ENCODE measurements around the gene RAX2.
A peak's percentile ranks its signal among the peaks of the same experiment; 100 is the strongest.

The RAX2 gene

DNA sequence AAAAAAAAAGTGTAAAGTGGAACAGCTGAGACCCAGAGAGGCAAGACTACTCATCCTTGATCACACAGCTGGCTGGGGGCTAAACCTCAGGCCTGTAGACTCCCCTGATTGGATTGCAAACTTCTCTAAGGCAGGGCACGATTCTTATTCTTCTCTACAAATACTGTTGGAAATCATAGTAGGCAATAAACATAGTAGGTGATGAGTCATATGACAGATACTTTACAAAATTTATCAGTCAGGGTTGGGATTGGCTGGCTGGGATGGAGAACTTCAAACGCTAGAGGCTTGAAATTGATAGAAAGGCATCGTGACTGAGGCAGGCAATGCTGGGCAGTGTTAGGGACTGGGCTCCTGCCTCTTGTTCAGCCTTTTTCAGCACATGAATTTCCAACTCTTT, 20.1 kb upstream of the RAX2 start:
- DNase-seq (ENCODE audit: extremely low spot score): no peak
- ChIA-PET CTCF (interaction anchor here (0.6 kb wide), 1 partner anchor 380 kb away, joined by 3 read pairs; no protein-coding TSS in a partner anchor), POLR2A (no interaction called here)
- no peak for TF ChIP-seq CTCF (IDR thresholded peaks at IDR 0.05; ENCODE audit: control extremely low read depth, extremely low read depth, low read depth, missing control alignments)

DNA sequence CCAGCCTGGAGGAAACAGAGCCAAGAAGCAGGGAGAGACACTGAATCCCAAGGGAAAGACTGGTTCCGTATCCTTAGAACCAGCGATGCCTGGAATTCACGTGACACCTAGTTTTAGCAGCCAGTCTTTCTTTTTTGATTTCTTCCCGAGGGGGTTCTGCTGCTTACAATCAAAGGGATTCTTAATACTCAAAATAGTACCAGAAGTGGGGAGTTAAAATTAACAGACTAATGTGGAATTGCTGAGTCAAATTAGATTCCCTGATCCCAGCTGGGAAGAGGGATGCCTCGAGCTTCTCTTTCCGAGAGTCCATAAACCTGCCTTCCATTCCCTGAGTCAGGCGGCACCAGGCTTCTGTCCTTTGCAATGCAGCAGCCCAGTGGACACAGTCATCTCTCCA, 18.9 kb upstream of the RAX2 start:
- TF ChIP-seq CTCF (IDR thresholded peaks at IDR 0.05; ENCODE audit: control extremely low read depth, extremely low read depth, low read depth, missing control alignments): no peak
- DNase-seq (ENCODE audit: extremely low spot score): no peak
- ChIA-PET CTCF (no interaction called here), POLR2A (no interaction called here)

DNA sequence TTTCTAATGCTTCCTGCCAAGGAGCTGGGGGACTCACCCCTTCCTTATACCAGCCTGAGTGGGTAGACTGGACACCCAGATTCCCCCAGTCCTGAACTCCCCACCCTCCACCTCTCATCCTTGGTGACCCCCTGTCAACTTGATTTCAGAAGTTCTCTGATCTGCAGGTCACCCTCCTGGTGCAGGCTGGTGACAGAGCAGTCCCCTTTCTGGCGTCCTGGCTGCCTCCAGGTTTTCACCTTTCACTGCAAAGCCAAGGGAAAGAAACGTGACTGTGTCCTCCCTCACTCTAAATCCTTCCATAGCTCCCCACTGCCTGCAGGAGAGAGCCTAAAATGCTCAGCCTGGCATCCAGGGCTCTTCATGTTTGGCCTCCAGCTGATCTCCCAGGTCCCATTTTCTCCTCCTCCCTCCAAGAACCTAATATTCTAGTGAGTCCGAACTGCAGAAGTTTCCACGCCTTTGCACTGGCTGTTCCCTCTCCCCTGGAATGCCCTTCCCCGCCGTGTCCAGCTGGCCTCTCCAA, 18.2 kb upstream of the RAX2 start:
- DNase-seq (ENCODE audit: extremely low spot score): no peak
- ChIA-PET POLR2A (no interaction called here), CTCF (interaction anchor here (2.5 kb wide), 1 partner anchor 32 kb away, joined by 9 read pairs; no protein-coding TSS in a partner anchor)
- no peak for TF ChIP-seq CTCF (IDR thresholded peaks at IDR 0.05; ENCODE audit: control extremely low read depth, extremely low read depth, low read depth, missing control alignments)

GRCh38 chr19:3788996-3789778, 17.2 kb upstream of the RAX2 start:
- CTCF ChIA-PET: interaction anchor here (2.5 kb wide), 1 partner anchor 33 kb away, joined by 9 read pairs; no protein-coding TSS in a partner anchor

GRCh38 chr19:3785938-3786824, 14.2 kb upstream of the RAX2 start, which contains the start of gene MATK:
Gene MATK (minus strand): TSS chr19:3786381. CDS start chr19:3785135, 1,246 bp downstream.
- ChIA-PET POLR2A (interaction anchor here (0.5 to 0.6 kb wide), 2 partner anchors 20 to 1615 kb away, joined by 3 to 6 read pairs; no protein-coding TSS in a partner anchor), CTCF (no interaction called here)
- peak; percentile 49 for DNase-seq (ENCODE audit: extremely low spot score)
- no peak for TF ChIP-seq CTCF (IDR thresholded peaks at IDR 0.05; ENCODE audit: control extremely low read depth, extremely low read depth, low read depth, missing control alignments)

More at GRCh38 chr19:3788996-3789778, 17.2 kb upstream of the RAX2 start:
- no peak for DNase-seq (ENCODE audit: extremely low spot score)
- TF ChIP-seq CTCF (IDR thresholded peaks at IDR 0.05; ENCODE audit: control extremely low read depth, extremely low read depth, low read depth, missing control alignments): no peak
- POLR2A ChIA-PET: no interaction called here

DNA sequence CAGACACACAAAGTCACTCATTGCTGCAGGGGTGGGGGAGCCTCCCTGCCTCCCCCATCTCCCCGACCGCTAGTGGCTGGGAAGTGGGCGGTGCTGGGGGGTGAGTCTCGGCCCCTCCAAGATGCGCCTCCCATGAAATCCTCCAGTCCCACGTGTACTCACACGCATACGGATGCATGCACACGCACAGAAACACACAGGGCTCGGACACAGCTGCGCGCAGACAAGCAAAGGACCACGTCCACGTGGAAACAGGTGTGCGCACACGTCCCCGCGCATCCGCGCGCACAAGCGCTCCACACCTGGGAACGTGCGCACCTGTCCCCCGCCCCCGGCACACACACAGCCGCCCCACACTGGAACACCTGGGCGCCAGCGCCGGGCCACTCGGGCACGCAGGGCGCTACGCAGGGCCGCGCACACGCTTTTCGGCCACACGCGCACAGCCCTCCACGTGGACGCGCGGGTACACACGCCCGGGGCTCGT, 13.5 kb upstream of the RAX2 start:
- ChIA-PET CTCF (interaction anchor here (0.7 kb wide), 1 partner anchor 37 kb away, joined by 3 read pairs; no protein-coding TSS in a partner anchor), POLR2A (interaction anchor here (0.6 kb wide), 1 partner anchor 1616 kb away, joined by 6 read pairs; no protein-coding TSS in a partner anchor)
- DNase-seq (ENCODE audit: extremely low spot score): no peak
- no peak for TF ChIP-seq CTCF (IDR thresholded peaks at IDR 0.05; ENCODE audit: control extremely low read depth, extremely low read depth, low read depth, missing control alignments)
